Spinal cord (tissue), 10 donors: ENCODE measurements around the gene MYO1B. TPM values are rescaled to one million over a fixed set of nuclear protein-coding genes. Genes with fewer than 3 reads are reported as not detected.

Experiments
- DNase-seq, 6 donors: peaks; one replicate each; pipeline versions ENCODE4 v3.0.0 to v3.0.0-alpha.2; 2013 to 2015; ENCODE audit warnings: low spot score in 6 of 6, low read depth in 4 of 6
- H3K27ac ChIP-seq: one replicate; pipeline ENCODE4 v1.5.1; 2013; ENCODE audit warnings: low read depth, low read length, control low read depth
- H3K27me3 ChIP-seq: one replicate; pipeline ENCODE4 v1.6.1; 2013; ENCODE audit warnings: low read length; ENCODE audit not compliant: control insufficient read depth, insufficient read depth
- H3K36me3 ChIP-seq: one replicate; pipeline ENCODE4 v1.6.1; 2013; ENCODE audit warnings: low read length; ENCODE audit not compliant: control insufficient read depth, insufficient read depth
- H3K4me1 ChIP-seq: one replicate; pipeline ENCODE4 v1.6.1; 2013; ENCODE audit warnings: low read length; ENCODE audit not compliant: control insufficient read depth, insufficient read depth
- H3K4me3 ChIP-seq: one replicate; pipeline ENCODE4 v1.5.1; 2013; ENCODE audit warnings: low read depth, low read length, control low read depth
- H3K9me3 ChIP-seq: one replicate; pipeline ENCODE4 v1.6.1; 2013; ENCODE audit warnings: low read length; ENCODE audit not compliant: control insufficient read depth, insufficient read depth
- WGBS: methylation state at CpG from one replicate; pipeline ENCODE4 v1.1.5; 2013; ENCODE audit warnings: missing lambda C conversion rate; ENCODE audit not compliant: insufficient coverage; 5-methylcytosine and 5-hydroxymethylcytosine counted together
- polyA plus RNA-seq, 2 donors: library from polyadenylated mRNA; unstranded; fragments of 120-200 nt; gene quantifications; one replicate each; pipeline ENCODE4 v1.2.1, GENCODE V29; 2013; ENCODE audit not compliant: insufficient read length in 2 of 2
- total RNA-seq, 2 donors: library from RNA; depleted of rRNA in 1 of 2; stranded (reverse); fragments of 120-200 nt in 1 of 2; fragments of >200 nt in 1 of 2; gene quantifications; one replicate each; pipeline versions ENCODE4 v1.2.3 to v1.2.4, GENCODE V29; 2013 to 2014
- donor health status: healthy.

Gene MYO1B
- total and polyA plus RNA-seq, 4 donors, result 33.5 to 67.6 (median 54.5) TPM

DNA sequence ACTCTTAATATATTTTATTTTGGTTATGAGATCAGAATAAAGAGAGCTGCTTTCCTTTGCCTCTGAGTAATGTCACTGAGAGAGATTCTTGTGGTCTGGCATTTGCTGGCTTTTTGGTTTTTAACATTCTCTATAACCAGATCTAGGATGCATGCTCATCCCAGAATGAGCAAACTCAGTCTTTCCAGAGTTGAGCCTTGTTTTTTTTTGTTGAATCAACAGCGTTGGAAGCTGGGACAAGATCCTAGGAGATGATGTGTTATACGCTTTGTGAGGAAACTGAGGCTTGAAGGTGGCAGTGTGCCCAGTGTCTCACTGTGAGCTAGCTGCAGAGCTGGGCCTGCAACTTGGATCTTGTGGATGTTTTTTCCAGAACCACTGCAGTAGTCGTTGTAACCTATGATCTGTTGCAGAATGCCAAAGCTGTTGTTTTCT, 19.5 kb downstream of the MYO1B start:
- no peak overlapping the region for H3K27ac ChIP-seq
- 60% methylated on average over 2 of the region's 3 CpGs for WGBS
- no peak for DNase-seq
- H3K27me3 ChIP-seq, result no peaks in the 10 kb centered on the region
- no peaks in the 10 kb centered on the region for H3K36me3 ChIP-seq
- no peaks in the 10 kb centered on the region for H3K9me3 ChIP-seq
- H3K4me1 ChIP-seq, result peaks cover 3% of the 10 kb centered on the region
- no peak overlapping the region for H3K4me3 ChIP-seq

DNA sequence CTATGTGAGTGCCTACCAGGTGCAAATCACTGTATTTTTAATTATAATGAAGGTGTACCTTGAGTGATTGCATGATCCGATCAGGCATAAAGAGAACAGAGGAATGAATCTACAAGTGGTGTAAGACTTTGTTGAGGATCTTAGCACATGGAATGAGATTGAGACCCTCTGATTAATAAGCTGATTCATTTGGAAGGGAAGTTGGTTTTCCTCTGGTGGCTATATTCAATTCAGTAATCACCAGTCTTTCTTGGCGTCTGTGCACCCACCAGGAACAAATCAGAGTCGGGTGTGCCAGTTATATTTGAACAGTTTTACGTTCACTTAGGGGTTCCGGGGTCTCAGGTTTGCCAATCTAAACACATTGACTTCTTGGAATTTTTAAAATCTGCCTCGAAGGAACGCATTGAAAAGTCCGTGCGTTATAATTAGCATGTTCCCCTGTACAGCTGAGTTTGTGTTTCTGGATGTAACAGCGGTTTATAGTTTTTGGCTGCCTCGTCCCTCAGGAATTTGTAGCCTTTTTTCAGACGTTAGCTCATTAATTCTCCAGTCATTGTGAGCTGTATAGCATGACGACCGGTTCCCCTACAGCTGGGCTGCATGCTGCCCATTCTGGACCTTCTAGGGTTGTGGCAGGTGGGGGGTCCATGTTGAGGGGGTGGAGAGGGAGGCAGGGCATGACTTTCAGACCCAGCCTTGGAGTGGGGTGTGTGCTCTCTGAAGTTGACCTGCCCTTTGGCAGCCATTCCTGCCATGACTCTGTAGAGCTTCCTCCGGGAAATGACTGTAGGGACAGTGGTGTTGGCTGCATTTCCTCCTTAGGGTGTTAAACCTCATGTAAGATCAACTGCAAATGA, 20.3 kb downstream of the MYO1B start:
- peak in 2 of 6 donors; percentile 20 to 45 for DNase-seq

DNA sequence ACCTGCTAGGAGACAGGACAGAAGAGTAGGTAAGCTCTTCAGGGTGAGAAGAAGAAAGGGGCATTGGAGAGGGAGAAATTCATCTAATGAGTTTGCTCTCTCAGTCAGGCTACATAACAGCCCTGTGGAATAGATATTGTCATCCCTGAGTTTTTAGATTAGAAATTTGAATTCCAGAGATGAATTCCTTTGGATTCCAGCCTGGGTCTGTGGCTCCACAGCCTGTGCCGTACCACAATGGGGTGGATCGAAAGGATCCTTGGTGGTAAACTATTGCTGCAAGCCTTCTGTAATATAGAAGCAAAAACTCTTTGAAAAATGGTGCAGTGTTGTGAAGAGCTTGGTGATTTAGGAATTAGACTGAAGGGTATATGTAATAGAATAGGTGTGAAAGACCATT, 21.0 kb downstream of the MYO1B start:
- Histone ChIP-seq H3K4me3 (no peak overlapping the region), H3K27me3 (no peaks in the 10 kb centered on the region), H3K4me1 (peaks cover 3% of the 10 kb centered on the region), H3K27ac (peak overlapping the region; percentile 55), H3K36me3 (no peaks in the 10 kb centered on the region), H3K9me3 (no peaks in the 10 kb centered on the region)
- 100% methylated on average over 2 of the region's 2 CpGs for WGBS
- no peak for DNase-seq

More for the DNA sequence above, 20.3 kb downstream of the MYO1B start:
- 63% methylated on average over 4 of the region's 15 CpGs for WGBS
- Histone ChIP-seq H3K9me3 (no peaks in the 10 kb centered on the region), H3K4me3 (no peak overlapping the region), H3K27me3 (no peaks in the 10 kb centered on the region), H3K36me3 (no peaks in the 10 kb centered on the region), H3K27ac (peak overlapping the region; percentile 55), H3K4me1 (peaks cover 3% of the 10 kb centered on the region)

DNA sequence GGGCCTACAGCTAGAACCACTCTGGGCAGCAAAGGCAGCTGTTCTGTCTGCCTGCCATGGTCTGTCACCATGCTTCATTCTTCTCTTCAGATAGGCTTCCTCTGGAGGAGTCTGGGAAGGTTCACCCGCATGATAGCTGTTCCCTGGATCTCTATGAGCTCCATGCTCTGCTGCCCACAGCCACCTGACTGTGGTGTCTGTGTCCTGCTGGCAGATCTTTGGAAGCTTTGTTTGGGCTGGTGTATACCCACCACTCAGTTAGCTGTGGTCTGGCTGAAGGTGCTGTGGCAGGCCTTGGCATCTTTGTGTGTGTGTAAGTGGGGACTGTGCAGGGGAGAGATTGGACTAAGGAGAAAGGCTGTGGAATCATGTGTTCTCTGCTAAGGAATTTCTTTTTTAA, 23.4 kb downstream of the MYO1B start:
- WGBS, result 100% methylated on average over 1 of the region's 1 CpG
- no peaks in the 10 kb centered on the region for H3K36me3 ChIP-seq
- H3K27me3 ChIP-seq, result no peaks in the 10 kb centered on the region
- H3K9me3 ChIP-seq, result no peaks in the 10 kb centered on the region
- H3K4me3 ChIP-seq, result no peak overlapping the region
- H3K27ac ChIP-seq, result no peak overlapping the region
- no peak for DNase-seq
- peaks cover 3% of the 10 kb centered on the region for H3K4me1 ChIP-seq

DNA sequence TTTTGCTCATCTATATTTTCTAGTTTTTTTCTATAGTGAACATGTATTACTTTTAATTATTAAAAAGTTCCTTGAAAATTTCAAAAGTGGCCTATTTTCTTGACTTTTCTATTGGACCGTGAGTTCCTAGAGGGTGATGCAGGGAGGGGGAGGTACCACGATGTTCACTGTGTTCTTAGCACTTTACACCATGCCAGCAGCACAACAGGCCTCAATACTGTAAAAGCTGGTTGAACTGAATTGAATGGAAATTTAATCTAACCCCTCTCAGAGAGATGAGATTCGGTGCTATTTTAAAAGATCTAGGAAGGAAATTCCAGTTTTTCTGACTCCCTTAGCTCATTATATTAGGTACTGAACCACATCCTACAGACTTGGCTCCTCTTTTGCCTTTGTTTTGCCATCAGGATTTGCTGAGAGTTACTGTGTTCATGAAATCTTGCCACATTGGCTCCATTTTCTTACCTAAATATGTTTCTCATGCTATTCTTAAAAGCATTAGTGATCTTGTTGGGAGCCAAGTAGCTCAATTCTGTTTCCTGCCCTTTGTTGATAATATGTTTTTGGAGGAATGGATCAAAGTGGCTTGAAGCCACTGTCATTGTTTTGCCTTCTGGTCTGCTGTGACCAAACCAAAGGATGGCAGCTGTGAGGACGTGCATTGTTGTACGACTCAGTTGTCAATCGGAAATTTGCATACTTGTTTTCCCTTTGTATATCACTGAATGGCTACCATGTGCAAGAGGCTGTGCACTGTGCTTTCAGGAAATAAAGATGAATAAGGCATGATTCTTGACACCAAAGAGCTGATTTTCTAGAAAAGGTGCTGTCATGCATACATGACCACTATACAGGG, 25.3 kb downstream of the MYO1B start:
- Histone ChIP-seq H3K9me3 (no peaks in the 10 kb centered on the region), H3K27ac (no peak overlapping the region), H3K27me3 (no peaks in the 10 kb centered on the region), H3K36me3 (no peaks in the 10 kb centered on the region), H3K4me3 (no peak overlapping the region), H3K4me1 (peaks cover 9% of the 10 kb centered on the region)
- DNase-seq, result peak in 2 of 6 donors; percentile 60 to 65
- 60% methylated on average over 1 of the region's 6 CpGs for WGBS

DNA sequence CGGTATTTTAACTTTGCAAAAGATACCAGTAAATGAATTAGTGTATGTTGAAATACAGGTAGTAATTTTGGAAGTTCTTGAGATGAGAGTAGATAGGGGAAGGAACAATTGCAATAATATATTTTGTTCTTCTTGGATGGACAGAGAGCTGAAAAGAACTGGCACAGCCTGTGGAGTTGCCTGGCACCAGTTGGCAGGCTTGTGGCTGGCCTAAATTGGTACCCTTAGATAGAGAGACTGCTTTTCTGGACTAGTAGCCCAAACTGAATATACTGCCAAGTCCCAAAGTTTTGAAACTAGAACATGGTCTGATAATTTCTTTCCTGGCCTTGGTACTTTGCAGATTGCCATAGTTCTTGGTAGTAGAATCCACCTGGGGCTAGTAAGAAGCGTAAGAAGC, 26.9 kb downstream of the MYO1B start:
- Histone ChIP-seq H3K4me3 (no peak overlapping the region), H3K36me3 (no peaks in the 10 kb centered on the region), H3K27me3 (no peaks in the 10 kb centered on the region), H3K9me3 (no peaks in the 10 kb centered on the region), H3K27ac (no peak overlapping the region), H3K4me1 (peaks cover 6% of the 10 kb centered on the region)
- 89% methylated on average over 1 of the region's 2 CpGs for WGBS
- no peak for DNase-seq

DNA sequence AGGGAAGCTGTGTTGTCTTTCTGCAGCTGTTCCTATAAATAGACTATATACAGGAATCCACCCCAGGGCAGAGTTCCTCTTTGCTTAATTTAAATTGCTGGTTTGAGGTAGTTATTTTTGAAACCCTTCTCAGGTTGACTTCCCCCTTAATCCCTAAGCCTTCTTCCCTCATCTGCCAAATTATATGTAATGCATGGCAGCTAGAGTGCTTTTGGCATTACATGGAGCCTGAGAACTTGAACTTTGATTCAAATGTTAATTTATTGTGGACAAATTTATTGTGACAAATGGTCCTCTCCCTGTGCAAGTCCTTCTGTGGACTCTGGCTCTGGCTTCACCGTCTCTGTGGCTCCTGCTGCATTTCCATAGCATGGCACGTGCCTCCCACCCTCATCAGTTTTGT, 29.2 kb downstream of the MYO1B start:
- no peak overlapping the region for H3K4me3 ChIP-seq
- WGBS, result 30% methylated on average over 2 of the region's 2 CpGs
- DNase-seq, result peak in 2 of 6 donors; percentile 32 to 48
- no peaks in the 10 kb centered on the region for H3K9me3 ChIP-seq
- no peak overlapping the region for H3K27ac ChIP-seq
- H3K36me3 ChIP-seq, result no peaks in the 10 kb centered on the region
- H3K27me3 ChIP-seq, result no peaks in the 10 kb centered on the region
- H3K4me1 ChIP-seq, result peaks cover 6% of the 10 kb centered on the region

DNA sequence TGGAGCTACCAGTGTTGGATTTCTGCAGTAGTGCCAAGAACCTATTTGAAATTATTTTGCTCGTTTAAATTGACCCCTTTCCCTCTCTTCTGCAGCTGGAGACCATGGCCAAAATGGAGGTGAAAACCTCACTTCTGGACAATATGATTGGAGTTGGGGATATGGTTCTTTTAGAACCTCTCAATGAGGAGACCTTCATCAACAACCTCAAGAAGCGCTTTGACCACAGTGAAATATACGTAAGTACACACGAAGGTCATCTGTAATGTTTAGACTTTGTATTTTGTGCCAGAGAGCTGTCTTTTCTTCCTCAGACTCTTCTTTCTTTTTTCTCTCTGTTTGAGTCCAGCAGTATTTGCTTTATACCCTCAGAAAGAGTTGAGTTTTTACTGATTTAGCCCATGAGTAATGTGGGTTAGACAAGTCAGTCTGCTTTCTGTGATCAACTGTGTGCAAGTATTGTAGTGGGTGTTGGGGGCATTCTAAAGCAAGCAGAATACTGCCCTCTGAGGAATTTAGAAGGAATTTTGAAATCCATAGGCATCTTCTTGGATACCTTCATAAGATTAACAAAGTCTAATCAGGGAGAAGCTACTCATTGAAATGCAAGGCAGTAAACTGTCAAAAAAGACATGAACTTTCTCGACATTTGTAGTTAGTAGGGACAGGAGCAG, 31.7 kb downstream of the MYO1B start:
- H3K4me3 ChIP-seq, result no peak overlapping the region
- no CpG with 5 or more reads among the region's 5 CpGs for WGBS
- no peaks in the 10 kb centered on the region for H3K9me3 ChIP-seq
- peaks cover 6% of the 10 kb centered on the region for H3K4me1 ChIP-seq
- H3K27me3 ChIP-seq, result no peaks in the 10 kb centered on the region
- H3K36me3 ChIP-seq, result no peaks in the 10 kb centered on the region
- DNase-seq, result no peak
- no peak overlapping the region for H3K27ac ChIP-seq

DNA sequence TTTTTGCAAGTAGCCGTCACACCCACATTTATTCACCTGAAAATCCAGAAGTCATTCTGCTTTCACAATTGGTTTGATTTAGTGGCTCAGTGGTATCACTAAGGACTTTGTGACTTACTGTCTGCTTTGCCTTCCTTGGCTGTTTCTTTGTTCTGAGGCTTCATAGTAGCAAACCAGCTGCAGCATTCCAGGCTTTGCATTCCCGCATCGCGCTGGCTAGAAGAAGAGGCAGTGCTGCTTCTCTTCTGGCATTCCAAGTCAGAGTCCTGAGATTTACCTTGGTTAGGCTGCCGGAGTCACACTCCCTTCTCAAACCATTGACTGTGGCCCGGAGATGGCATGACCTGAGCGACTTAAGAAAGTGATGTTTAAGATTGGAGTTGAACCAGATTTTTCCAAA, 35.1 kb downstream of the MYO1B start:
- Histone ChIP-seq H3K27ac (no peak overlapping the region), H3K27me3 (no peaks in the 10 kb centered on the region), H3K9me3 (no peaks in the 10 kb centered on the region), H3K4me1 (no peaks in the 10 kb centered on the region), H3K4me3 (no peak overlapping the region), H3K36me3 (no peaks in the 10 kb centered on the region)
- DNase-seq, result peak in 1 of 6 donors; percentile 19
- 69% methylated on average over 4 of the region's 7 CpGs for WGBS
